DMS 273 (cell line): ENCODE measurements around the gene APOC3.

ENCODE experiments used
- DNase-seq: peaks from one replicate; lab custom pipeline; 2025; ENCODE audit not compliant: unreplicated experiment; lab: John Stamatoyannopoulos, UW

Gene APOC3

DNA sequence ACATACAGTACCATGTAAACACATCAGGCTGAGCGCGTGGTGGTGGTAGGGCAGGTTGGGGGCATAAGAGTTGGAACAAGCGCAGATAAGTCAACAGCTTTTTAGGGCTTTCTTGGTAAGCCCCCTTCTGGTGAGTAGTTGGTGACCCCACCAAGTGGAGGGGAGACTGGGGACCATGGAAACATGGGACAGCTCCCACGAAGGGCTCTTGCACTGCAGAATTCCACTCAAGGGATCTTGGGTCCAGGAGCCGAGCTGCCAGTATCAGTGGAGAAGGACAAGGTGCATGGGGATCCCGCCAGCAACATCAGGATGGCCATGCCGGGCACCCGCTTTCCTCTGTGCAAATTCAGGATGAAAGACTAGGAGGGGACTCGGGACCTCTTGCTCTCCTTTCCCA is 14.0 kb downstream of the APOC3 start:
- DNase-seq: no peak

DNA sequence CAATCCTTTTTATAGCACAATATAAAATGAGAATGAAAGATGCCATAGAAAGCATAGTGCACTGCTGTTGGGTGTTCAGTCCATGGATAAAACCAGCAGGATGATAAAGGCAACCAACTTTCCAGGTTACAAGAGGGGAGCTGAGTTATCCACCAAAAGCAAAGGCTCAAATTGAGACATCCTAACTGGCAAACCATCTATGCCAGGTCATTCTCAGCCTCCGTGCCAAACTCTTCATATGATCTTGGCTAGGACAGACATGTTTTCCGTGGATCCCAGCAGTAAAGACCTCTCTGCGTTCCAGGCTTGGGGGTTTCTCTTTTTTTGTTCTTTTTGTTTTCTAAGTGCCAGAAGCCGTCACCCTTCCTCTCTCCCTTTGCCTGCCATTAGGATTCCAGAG is 15.0 kb downstream of the APOC3 start:
- no peak for DNase-seq

DNA sequence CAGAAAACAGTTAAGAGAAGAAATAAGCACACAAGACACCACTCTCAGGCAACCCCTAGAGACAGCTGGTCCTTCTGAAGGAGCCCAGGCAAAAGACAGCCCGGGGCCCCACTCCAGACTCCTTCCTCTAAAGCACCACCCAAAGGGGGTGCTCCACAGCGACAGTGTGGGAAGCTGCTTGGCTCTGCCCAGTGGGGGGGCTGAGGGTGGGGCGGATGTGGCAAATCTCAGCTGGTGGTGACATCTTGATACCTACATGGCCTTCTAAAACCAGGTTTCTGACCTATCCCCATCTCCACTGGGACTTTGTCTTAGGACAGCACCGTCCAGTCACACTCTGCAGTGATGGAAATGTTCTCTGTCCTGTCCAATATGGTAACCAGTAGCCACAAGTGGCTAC is 17.9 kb downstream of the APOC3 start:
- no peak for DNase-seq

DNA sequence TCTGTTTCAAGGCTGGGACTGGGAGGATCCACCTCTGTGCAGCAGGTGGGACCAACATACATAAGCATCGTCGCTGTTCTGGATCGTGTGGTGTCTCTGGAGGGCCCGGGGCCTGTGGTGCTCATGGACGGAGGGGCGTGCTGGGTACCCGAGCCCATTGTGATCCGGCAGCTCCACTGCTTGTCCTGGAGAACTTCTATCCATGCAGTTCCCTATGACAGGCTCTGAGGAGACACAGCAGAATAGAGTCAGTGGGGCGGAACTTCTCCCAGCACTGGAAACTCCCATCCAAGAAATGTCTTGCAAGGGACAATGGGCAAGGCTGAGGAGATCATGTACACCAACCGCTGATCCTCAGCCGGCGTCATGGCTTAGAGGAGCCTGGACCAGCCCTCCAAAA is 19.4 kb downstream of the APOC3 start:
- DNase-seq: no peak

GRCh38 chr11:116849486-116849885 is 19.8 kb downstream of the APOC3 start:
- no peak for DNase-seq

DNA sequence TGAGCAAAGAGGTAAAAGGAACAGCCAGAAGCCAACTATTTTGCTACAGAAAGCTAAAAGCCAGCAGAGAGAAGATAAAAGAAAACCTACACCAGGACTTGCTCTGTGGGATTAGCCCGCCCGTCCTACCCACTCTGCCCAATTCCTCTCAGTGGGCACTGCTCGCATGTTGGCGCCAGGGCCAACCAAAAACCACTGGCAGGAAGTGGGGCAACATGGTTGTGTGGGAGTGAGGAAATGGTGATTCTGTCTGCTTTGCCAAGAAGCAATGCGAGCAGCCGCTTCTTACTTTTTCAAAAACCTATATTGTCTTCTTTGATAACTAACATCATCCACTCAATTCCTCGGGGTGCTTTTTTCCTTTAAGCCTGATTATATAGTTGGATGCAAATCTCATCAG is 21.9 kb downstream of the APOC3 start:
- DNase-seq: no peak

DNA sequence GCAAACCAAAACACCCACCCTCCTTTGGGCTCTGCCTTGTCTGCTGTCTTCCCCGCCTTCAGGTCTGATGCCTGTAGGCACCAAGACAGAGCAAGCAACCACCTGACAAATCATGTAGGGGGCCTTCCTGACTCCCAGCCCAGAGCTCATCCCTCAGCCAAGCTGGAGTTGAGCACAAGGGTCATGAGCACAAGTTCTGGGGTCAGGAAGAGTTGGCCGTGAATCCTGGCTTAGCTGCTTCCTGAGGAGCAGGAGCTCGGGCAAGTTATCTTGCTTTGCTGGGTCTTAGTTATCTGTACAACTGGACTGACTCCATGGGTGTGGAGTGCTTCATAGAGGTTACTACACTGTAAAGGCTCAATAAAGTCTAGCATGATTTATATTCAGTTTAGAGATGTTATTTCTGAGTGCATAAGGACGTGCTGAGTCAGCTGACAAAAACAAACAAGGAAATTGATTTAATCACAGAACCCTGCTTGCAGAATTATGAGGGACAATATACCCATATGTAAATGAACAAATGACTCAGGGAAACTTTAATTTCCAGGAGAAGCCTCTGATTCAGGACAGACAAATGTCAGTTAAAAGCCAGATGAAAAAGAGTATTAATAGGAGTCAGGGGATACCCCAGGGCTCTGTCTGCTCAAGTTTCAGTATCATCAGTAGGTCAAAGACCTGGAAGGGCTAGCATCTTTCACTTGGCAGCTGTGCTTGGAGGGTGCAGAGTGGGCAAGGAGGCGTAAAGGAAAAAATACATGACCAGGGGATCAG is 22.7 kb downstream of the APOC3 start:
- DNase-seq: no peak

GRCh38 chr11:116853461-116854073 is 23.9 kb downstream of the APOC3 start:
- no peak for DNase-seq

GRCh38 chr11:116855413-116855812 is 25.7 kb downstream of the APOC3 start:
- no peak for DNase-seq

- no peak for DNase-seq
Observed at GRCh38 chr11:116856423-116856822, 26.7 kb downstream of the APOC3 start.

- DNase-seq: no peak
Observed at GRCh38 chr11:116857316-116857715, 27.6 kb downstream of the APOC3 start.

GRCh38 chr11:116857936-116858335 is 28.2 kb downstream of the APOC3 start:
- DNase-seq: no peak

DNA sequence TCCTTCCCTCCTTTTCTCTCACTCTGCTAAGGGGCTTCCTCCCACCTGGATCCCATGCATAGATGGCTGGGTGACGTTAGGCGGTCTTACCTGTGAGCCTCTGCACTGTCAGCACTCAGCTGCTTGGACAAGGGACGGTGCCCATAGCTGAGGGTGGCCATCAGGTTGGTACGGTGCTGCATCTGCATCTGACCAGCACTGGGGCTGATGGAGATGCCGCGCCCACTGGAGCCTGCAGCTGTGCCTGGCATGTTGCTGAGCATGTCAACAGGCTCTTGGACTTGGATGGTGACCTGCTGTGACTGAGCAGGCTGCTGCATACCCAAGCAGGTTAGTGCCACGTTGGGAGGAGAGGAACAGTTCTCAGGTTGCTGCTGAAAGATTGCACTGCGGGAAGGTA is 29.5 kb downstream of the APOC3 start:
- DNase-seq: no peak

DNA sequence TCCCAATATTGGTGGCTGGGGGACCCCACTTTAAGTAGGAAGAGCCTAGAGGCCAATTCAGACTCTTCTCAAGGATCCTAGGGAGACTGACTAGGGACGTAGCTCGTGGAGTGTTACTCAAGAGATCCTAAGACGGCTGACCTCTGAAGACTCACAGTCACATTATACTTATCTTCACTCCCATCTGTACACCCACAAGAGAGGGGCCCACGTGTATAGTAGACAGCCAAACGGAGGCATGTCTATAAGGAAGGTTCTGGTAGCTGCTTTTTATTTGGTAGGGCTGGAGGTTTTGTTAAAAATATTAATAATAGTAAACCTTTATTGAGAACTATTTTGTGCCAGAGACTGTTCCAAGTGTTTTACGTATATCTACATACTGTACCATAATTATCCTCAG is 30.6 kb downstream of the APOC3 start:
- no peak for DNase-seq

DNA sequence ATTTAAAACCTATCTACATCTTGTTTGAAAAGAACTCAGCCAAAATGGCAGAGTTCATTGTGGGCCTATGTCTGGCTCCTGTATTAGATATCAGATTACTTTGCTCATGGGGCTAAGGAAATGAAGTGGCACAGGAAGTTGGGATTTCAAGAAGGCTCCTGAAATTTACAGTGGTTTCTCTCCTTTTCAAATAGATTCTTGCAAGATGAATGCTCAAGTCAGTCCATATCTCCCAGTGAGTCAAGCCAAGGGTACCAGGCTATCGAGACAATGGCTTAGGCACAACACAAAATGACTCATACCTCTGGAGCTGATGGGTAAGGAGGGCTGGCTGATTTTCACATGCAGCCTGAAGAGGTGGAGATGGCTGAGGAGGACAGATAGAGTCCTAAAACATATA is 31.8 kb downstream of the APOC3 start:
- no peak for DNase-seq

GRCh38 chr11:116862185-116862584 is 32.5 kb downstream of the APOC3 start:
- DNase-seq: peak; percentile 81

GRCh38 chr11:116862951-116863350 is 33.2 kb downstream of the APOC3 start:
- DNase-seq: no peak

DNA sequence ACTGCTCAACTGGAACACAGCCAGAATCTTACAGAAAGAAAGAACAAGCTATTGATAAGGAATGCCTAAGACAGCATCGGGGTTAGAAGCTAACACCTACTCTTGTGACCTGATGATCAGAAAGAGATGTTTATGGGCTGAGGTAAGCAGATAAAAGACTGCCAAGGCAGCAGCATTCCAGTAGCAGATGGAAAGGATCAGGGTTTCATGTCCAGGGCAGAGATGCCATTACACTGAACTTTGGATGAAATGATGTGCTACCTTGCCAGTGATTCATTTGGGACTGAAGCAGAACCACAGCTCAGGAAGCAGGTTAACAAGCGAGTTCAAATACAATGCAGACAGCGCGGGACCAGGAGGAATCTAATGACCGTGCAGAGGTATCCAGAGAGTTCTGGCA is 34.8 kb downstream of the APOC3 start:
- no peak for DNase-seq

- no peak for DNase-seq
Observed at GRCh38 chr11:116865696-116866095, 36.0 kb downstream of the APOC3 start.

DNA sequence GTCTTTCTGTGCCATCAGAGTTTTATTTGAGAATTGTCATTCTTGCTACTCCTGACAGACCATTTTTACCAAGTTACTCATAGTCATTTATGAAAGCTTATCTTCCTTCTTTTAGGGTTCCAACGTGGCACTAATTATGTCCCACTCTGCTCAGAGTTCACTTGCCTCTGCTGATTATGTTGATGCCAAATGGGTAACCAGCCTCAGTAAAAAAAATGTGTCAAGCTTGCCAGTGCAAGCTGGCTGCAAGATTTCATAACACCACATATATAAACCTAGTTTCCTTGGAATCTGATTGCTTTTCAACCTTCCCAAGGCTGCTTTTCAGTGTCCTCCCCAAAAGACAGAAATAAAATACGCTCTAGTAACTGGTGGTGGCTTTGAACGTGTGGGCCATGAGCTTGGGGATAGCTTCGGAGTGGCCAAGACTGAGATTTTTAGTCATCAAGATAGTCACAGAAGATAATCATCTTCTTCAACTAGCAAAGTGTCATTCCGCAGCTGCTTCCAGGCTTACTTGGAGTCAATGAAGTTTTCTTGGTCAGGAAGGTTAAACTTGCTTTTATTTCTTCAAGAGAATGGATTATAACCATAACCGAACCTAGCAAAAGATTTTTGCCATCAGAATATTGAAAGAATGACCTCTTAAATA is 37.2 kb downstream of the APOC3 start:
- DNase-seq: no peak

GRCh38 chr11:116867619-116868018 is 37.9 kb downstream of the APOC3 start:
- no peak for DNase-seq

DNA sequence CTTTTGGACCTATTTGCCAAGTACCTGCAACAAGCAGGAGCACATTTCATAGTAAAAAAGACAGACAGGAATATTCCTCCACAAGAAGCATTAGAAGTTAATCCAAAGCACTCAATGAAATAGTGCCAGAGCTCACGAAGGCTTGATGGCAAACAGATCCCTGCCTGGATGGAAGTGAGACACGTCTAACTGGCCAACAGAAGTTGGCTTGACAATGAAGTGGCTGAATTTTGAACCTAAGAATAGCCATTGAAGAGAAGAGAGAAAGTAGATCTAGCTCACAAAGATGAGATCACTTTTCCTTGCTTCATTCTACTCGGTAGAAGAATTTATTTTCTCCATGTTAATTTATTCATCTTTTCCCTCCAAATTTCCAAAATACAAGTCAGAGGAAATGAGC is 38.4 kb downstream of the APOC3 start:
- DNase-seq: no peak
